Measurements from ENCODE around the gene NEURL1.

NEURL1 gene

GRCh38 chr10:103549349-103549685, 55.8 kb downstream of the NEURL1 start:
- no peaks in the 10 kb centered on the region for H3F3A ChIP-seq (ENCODE audit: insufficient read depth)
- H4K20me1 ChIP-seq (ENCODE audit: low read depth, low read length): no peaks in the 10 kb centered on the region
- H3K4me3 ChIP-seq (ENCODE audit: insufficient read depth, low read length, poor library complexity, severe bottlenecking): no peak overlapping the region
- no peak overlapping the region for H2AFZ ChIP-seq (ENCODE audit: low read depth, low read length, severe bottlenecking)
- no peaks in the 10 kb centered on the region for H3K79me2 ChIP-seq (ENCODE audit: insufficient read depth, low read length)
- TF ChIP-seq CTCF (IDR thresholded peaks at IDR 0.05; ENCODE audit: insufficient read depth, low read length, poor library complexity, severe bottlenecking): no peak
- TF ChIP-seq EZH2phosphoT487 (conservative IDR thresholded peaks at IDR 0.05; ENCODE audit: low read length): no peak
- H3K4me2 ChIP-seq (ENCODE audit: low read depth, low read length, poor library complexity, severe bottlenecking): no peak overlapping the region
- no peaks in the 10 kb centered on the region for H3K36me3 ChIP-seq (ENCODE audit: low read length)
- H3K27me3 ChIP-seq (ENCODE audit: low read length): no peaks in the 10 kb centered on the region
- no peaks in the 10 kb centered on the region for H3K9me3 ChIP-seq (ENCODE audit: insufficient read depth, low read length)
- no peaks in the 10 kb centered on the region for H3K9me2 ChIP-seq (replicated peaks; ENCODE audit: insufficient read depth, low read length)
- no peak overlapping the region for H3K9ac ChIP-seq (ENCODE audit: low read length)
- no peak overlapping the region for H3K27ac ChIP-seq (ENCODE audit: low read depth, low read length)

GRCh38 chr10:103550229-103550628, 56.7 kb downstream of the NEURL1 start:
- H3F3A ChIP-seq (ENCODE audit: insufficient read depth): no peaks in the 10 kb centered on the region
- no peaks in the 10 kb centered on the region for H3K79me2 ChIP-seq (ENCODE audit: insufficient read depth, low read length)
- H3K4me3 ChIP-seq (ENCODE audit: insufficient read depth, low read length, poor library complexity, severe bottlenecking): no peak overlapping the region
- H3K4me2 ChIP-seq (ENCODE audit: low read depth, low read length, poor library complexity, severe bottlenecking): no peak overlapping the region
- no peak overlapping the region for H3K9ac ChIP-seq (ENCODE audit: low read length)
- no peaks in the 10 kb centered on the region for H3K9me3 ChIP-seq (ENCODE audit: insufficient read depth, low read length)
- no peaks in the 10 kb centered on the region for H3K36me3 ChIP-seq (ENCODE audit: low read length)
- TF ChIP-seq EZH2phosphoT487 (conservative IDR thresholded peaks at IDR 0.05; ENCODE audit: low read length): no peak
- TF ChIP-seq CTCF (IDR thresholded peaks at IDR 0.05; ENCODE audit: insufficient read depth, low read length, poor library complexity, severe bottlenecking): no peak
- no peak overlapping the region for H3K27ac ChIP-seq (ENCODE audit: low read depth, low read length)
- H3K27me3 ChIP-seq (ENCODE audit: low read length): no peaks in the 10 kb centered on the region
- no peak overlapping the region for H2AFZ ChIP-seq (ENCODE audit: low read depth, low read length, severe bottlenecking)
- no peaks in the 10 kb centered on the region for H3K9me2 ChIP-seq (replicated peaks; ENCODE audit: insufficient read depth, low read length)
- H4K20me1 ChIP-seq (ENCODE audit: low read depth, low read length): no peaks in the 10 kb centered on the region

GRCh38 chr10:103551619-103552602, 58.4 kb downstream of the NEURL1 start:
- Histone ChIP-seq H3K9me3 (ENCODE audit: insufficient read depth, low read length) (no peaks in the 10 kb centered on the region), H4K20me1 (ENCODE audit: low read depth, low read length) (no peaks in the 10 kb centered on the region), H3F3A (ENCODE audit: insufficient read depth) (no peaks in the 10 kb centered on the region), H2AFZ (ENCODE audit: low read depth, low read length, severe bottlenecking) (no peak overlapping the region), H3K27me3 (ENCODE audit: low read length) (no peaks in the 10 kb centered on the region), H3K36me3 (ENCODE audit: low read length) (no peaks in the 10 kb centered on the region), H3K79me2 (ENCODE audit: insufficient read depth, low read length) (no peaks in the 10 kb centered on the region), H3K27ac (ENCODE audit: low read depth, low read length) (no peak overlapping the region), H3K4me2 (ENCODE audit: low read depth, low read length, poor library complexity, severe bottlenecking) (no peak overlapping the region), H3K4me3 (ENCODE audit: insufficient read depth, low read length, poor library complexity, severe bottlenecking) (no peak overlapping the region), H3K9ac (ENCODE audit: low read length) (no peak overlapping the region), H3K9me2 (replicated peaks; ENCODE audit: insufficient read depth, low read length) (no peaks in the 10 kb centered on the region)
- no peak for TF ChIP-seq EZH2phosphoT487 (conservative IDR thresholded peaks at IDR 0.05; ENCODE audit: low read length)
- no peak for TF ChIP-seq CTCF (IDR thresholded peaks at IDR 0.05; ENCODE audit: insufficient read depth, low read length, poor library complexity, severe bottlenecking)
